HG03280 (cell line): ENCODE data around the gene EPB41.
"Not testable (repeated sequence)": the region's sequence is repeated elsewhere in the genome, so short reads cannot be mapped to it uniquely, and the experiment has no call there.

ENCODE experiments used
- ATAC-seq: cut with Tn5 transposase; IDR thresholded peaks from one replicate; pipeline ENCODE4 v1.9.1; 2021; ENCODE audit warnings: mild to moderate bottlenecking, moderate library complexity; ENCODE audit not compliant: unreplicated experiment

EPB41 gene

DNA sequence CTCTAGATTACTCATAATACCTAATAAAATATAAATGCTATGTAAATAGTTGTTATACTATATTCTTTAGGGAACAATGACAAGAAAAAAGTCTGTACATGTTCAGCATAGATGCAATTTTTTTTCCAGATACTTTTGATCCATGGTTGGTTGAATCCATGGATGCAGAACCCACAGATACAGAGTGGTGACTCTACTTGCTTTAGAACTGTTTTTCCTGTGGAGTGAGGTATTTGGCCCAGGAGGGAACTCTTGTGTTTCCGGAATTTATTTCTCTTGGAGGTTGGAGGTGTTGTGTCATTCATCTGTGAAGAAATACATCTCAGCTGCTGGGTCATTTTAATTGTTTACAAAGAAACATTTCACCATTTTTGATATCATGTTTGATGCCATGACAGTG lies 180.6 kb downstream of the EPB41 start:
- no peak for ATAC-seq

DNA sequence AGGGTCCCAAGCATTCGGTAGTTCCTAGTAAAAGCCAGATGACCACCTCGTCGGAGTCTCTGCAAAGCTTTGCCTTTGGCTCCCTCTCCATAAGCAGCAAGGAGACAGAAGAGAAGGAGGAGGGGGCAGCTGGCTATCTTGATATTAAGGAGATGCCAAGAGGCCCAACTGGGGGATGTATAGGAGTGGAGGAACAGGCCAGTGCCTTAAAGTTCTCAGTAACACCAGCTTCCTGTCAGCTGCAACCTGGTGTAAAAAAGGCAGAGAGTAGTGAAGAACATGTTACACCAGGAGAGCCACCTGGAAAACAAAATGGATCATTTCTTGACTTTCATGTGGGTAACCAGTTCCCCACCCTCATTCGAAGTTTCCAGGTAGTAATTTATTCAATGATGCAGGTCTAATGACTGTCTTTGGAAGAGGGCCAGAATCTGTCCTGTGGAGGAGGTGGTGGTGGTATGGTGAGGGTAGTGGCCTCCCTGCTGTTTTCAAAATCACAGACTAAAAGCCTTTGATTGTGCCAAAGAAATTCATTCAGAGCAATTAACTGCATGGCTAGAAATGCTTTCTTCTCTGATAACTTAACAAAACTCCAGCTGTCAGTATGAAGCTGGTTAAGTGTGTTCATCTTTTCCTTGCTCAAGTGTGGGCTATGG lies 182.0 kb downstream of the EPB41 start:
- no peak for ATAC-seq

DNA sequence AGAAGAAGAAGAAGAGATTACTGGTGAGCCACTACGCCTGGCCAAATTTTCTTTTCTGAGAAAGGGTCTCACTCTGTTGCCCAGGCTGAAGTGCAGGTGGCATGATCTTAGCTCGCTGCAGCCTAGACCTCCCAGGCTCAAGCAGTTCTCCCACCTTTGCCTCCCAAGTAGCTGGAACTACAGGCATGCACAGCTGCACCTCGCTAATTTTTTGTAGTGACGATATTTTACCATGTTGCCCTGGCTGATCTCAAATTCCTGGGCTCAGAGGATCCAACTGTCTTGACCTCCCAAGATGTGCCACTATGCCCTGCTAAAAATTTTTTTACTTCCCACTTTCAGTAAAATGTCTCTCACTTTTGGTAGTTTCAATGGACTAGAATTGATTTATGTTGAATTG lies 184.9 kb downstream of the EPB41 start:
- ATAC-seq: no peak

DNA sequence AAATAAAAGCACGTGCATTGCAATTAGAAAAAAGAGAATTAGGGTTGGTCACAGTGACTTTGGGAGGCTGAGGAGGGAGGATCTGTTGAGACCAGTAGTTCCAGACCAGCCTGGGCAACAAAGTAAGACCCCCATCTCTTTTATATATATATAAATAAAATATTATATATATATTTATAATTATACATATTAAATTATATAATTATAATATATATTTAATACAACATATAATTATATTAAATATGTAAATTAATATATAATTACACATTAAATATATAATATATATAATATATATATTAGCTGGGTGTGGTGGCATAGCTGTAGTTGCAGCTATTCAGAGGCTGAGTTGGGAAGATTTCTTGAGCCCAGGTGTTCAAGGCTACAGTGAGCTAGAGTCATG lies 186.1 kb downstream of the EPB41 start:
- no peak for ATAC-seq

DNA sequence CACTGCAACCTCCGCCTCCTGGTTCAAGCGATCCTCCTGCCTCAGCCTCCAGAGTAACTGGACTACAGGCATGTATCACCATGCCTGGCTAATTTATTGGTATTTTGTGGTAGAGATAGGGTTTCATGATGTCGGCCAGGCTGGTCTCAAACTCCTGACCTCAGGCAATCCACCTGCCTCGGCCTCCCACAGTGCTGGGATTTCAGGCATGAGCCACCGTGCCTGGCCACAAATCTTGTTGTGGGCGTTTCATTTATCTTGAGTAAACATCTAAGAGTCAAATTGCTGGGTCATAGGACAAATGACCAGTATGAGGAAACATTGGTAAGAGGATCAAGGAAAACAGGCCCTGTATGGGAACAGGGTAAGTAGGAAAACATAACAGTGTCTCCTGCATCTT lies 191.5 kb downstream of the EPB41 start:
- ATAC-seq: no peak

DNA sequence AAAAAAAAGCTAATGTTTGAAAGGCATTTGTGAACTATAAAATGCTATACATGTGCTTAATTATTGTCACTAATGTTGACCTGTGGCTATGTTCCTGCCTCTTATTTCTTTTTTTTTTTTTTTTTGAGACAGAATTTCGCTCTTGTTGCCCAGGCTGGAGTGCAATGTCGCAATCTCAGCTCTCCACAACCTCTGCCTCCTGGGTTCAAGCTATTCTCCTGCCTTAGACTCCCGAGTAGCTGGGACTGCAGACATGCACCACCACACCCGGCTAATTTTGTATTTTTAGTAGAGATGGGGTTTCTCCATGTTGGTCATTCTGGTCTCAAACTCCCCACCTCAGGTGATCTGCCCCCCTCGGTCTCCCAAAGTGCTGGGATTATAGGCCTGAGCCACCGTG lies 193.7 kb downstream of the EPB41 start:
- not testable (repeated sequence) for ATAC-seq

DNA sequence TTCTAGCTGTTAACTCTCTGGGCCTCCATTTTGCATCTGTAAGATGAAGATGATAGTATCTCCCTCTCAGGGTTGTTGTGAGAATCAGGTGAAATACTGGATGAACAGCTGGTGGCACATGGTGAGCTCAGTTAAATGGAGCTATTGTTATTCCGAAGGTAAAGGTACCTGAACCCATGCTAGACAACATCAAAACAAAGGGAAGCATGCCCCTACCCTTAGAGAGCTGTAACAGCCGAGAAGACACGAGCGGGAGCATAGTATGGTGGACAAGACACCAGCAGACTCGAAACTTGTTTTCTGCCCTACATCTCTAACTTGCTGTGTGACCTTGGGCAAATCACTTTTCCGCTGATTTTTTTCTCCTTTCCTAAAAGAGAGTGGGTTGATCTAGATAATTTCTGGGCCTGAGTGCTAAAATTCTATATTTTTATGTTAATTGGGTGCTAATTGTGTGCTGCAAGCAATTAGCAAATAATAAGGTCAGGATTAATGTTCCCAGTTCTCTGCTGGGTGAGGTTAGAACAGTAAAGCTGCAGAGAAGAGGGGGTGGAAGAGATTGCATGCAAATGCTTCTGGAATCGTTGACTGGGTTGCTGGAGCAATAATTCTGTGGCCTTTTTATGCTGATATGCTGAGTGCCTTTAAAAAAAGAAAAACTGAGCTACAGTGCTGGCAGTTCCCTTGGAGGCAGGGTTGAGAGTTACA lies 198.5 kb downstream of the EPB41 start:
- no peak for ATAC-seq

DNA sequence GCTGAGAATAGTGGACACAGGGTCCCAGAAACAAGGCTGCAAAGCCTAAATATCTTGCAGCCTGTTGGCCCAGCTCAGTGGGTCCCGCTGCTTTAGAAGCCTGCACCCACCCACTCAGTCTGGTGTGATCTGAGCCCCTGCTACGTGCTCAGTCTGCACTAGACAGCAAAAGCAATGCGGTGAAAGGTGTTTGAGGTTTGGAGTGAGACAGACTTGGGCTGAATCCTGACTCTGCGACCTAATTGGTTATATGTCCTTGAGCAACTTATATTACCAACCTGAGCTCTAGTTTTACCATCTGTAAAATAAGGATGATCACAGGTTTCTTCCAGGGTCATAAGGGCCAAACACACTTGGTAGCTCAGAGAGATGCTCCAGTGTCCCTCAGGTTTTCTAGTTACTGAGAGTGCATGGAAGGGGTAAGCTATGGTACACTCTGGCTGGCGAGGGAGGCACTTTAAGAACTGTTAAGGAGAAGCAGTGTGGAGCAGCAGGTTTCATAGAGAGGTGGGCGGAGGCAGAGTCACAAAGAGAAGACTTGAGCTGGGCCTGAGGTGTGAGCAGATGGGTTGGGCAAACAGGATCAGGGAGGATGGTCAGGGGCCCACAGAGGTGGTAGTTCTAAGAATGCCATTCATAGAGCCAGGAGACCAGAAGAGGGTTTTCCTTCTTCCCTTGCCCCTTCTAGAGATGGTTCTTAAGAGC lies 199.2 kb downstream of the EPB41 start:
- ATAC-seq: no peak

DNA sequence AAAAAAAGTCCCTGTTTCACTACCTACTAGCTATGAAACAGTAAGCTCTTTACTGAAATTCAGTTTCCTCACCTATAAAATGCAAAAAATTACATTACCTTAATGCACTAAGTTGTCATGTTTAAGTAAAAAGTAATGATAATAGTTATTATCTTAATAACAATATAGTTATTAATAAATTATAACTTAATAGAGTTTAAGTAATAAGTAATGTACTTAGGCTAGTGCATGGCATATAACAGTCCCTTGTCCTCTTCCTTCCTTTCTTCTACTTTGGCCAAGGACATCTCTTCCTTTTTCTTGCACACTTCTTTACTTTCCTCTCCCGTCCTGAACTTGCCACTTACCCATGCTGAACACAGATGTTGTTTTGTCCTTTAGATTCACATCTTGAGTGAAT lies 200.3 kb downstream of the EPB41 start:
- no peak for ATAC-seq

DNA sequence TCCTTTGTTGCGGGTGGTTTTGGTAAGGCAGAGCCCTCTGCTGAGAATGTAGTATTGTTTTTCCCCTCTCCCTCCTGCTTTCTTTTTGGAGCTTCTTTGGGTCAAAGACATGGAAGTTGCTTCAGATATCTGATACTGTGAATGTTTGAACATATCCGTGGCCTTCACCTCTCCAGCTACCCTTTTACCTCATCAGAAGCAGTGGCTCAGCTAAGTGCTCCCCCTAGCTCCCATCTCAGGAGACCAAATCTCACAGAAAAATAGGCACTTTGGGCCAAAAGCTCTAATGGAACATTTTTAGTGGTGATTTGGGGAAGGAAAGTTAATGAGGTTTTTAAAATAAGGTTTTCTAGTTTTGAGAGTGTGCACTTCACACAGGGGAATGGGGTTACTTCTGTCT lies 203.0 kb downstream of the EPB41 start:
- no peak for ATAC-seq

DNA sequence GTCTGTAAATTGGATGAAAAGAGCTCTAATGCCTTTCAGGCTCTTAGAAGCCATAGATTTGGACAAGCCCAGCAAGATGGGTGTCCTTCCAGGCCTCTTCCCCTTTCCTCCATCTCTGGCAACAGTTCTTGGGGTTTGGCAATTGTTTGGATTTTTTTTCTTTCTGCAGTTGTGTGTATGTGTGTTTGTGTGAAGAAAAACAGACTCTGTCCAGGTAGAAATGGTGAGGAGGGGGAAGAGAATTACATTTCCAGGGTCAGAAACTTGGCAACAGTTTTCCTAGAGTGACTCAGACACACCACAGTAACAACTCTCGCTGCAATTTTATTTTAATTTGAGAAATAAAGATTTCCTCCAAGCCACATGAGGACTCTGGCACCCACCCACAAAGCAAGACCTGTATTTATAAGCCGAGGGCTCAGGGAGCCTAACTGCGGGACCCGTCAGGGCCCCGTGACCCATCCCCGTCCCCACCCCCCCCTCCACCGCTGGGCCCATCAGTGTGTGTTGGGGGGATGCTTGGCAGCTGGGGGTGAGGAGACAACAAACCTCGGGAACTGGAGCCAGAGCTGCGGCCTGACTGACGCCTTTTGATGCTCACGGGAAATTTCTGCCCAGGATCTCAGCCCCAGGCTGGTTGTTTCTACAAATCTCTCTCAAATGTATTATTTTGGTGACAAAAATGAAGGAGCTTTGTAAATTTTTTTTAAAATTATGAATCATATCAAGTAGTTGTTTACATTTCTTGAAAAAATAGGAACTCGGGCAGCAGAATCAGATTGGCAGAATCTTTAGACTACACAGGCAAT lies 205.0 kb downstream of the EPB41 start:
- ATAC-seq: no peak

DNA sequence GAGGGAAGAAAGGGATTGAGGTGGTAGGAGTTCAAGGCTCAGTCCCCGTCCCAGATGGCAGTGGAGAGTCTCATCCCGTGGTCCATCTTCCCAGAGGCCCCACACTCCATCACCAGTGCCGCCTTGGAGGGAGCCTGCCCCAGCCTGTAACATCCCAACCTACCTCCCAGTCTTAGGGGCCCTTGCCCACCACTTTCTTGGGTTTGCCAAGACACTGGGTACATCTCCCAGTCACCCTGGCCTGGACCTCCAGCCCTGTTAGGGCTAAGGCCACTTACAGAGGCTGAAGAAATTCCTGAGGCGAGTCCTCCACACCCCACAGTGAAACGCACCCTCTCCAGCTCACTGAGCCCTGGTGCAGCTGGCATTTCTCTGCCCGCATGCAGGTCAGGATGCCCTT lies 206.0 kb downstream of the EPB41 start:
- no peak for ATAC-seq

DNA sequence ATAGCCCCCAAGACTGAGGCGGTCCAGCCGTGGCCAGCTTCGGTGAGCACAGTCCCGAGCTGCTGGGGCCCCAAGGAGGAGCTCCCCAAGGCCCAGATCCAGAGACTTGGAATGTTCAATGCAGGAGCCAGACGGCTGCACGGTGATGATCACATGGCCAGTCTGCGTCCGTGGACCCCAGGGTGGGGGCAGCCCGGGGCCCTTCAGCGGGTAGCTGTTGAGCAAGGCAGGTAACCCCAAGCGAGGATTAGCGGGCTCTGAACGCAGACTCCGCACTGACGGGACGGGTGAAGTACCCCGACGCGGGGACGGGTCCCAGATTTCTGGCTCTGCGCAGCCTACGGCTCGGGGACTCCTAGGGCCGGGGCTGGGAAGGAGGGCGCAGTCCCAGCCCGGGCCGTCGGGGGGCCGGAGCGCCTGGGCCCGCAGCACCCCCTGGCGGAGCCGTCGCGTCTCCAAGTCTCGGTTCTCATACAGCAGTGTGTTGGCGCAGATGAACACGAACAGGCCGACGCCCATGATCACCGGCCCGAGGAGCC lies 206.6 kb downstream of the EPB41 start:
- no peak for ATAC-seq

DNA sequence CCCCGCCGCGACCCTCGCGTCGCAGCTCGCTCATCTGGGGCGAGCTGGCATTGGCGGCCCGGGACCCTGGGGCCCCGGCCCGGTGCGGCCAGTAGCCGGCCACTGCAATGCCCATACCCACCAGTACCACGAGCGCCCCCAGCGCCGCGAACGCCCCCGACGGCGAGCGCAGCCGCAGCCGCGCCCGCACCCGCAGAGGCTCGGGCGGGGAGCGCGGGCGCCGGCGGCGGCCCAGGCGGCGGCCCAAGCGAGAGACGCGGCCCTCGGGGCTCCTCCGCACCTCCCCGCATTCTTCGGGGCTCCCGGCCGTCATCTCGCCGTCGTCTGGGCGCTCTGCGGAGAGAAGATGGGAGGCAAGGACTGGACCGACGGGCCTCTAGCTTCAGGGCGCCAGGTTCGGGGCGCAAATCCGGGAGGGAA lies 207.2 kb downstream of the EPB41 start:
- no peak for ATAC-seq

DNA sequence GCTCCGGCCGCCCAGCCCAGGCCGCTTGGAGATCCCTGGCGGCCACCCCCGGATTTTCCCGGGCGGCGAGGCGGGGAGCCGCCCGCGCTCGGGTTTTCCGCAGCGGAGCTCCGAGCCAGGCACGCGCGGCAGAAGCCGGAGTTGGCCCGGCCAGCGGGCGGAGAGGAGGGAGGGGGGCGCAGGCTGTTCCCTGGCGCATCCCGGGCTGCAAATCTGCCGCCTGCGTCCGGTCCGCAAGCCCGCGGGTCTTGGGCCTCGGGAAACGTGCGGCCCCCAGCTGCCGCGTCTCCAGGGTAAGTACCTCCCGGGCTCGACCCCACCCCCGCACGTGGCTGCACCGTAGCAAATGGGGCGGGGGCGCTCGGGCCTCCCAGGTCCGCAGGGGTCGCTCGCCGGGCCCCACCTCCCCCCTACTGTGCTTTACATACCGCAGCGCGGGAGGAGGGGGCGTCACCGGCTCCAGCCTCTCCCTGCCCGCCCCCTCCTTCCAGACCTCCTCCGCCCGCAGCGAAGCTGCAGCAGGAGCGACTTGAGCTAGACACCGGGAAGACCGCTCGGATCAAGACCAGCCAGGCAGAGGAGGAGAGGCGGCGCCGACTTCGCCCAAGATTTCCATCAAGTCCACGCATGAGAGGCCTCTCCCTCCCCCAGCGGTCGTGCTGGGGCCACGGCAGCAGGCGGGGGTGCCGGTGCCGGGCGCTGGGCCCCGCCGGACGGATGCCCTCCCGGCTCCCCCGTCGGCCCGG lies 207.7 kb downstream of the EPB41 start:
- no peak for ATAC-seq

DNA sequence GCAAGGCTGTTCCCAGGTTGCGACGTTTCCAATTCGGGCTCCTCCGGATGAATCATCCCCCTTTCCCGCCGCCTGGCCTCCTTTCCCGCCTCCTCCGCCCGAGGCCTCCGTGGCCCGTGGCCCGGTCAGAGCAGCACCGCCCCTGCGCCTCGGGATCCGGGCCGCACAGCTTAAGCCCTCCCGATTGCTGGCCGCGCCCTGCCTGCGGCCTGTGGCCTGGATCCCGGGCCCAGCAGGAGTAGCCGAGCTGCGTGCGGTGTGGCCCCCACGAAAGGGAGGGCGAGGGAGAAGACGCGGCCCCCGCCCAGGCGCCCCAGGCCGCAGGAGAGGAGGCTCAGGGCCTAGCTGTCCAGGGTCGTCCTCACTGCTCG lies 208.3 kb downstream of the EPB41 start:
- ATAC-seq: no peak

DNA sequence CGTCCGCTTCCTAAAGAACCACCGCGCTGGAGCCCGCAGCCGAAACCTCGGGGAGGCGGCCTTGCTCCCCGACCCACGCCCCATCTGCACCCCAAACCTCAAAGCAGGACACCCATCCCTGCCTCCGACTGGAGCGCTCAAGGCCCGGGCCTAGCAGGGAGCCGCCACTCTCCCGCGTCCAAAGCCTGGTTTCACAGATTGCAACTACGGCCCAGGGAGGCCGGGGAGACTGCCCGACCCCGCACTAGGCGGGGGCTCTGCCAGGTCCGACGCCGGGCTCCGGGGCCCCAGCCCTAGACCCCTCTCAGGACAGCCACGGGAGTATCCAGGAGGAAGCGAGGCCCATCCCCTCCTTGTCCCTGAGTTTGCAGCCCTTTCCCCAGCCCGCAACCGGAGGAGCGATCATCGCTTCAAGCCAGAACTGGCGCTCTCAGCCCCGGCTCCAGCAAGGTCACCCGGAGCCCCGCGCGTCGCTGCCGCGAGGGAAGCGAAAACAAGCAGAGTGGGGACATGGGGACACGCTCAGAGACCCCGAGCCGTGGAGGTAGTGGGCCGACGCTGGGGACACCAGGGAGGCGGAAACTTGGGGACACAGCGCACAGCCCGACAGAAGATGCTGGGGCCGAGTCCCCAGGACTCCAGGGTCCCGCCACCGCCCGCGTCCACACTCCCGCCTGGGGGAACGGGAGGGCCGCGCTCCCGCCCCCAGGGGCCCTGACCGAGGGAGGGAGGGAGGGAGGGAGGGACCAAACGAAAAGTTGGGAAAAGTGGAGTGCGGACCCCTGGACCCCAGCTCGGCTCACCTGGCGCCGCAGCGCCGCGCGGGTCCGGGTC lies 208.9 kb downstream of the EPB41 start:
- ATAC-seq: no peak

DNA sequence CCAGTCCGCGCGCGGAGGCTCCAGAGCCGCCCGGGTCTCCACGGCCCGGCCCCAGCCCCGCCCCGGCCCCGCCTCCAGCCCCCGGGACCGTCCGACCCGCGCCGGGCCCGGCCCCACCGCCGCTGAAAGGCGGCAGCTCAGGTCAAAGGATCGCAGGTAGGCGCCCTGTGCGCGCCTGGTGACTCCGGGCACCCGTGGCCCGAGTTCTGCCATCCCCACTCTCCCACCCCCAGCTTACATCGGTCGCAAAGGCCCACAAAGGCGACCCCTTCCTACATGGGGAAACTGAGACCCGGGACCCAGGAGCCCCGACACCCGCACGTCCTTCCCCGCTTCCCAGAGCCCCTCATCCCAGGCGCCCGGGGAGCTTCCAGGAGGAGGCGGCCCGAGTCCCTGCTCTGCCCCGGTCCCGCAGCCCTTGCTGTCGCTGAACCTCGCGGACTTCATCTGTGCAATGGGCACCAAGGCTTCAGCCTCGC lies 209.6 kb downstream of the EPB41 start, which contains the start of gene TMEM200B:
TSS of gene TMEM200B (minus strand) at position 17 of the 479 bp plus-strand sequence. CDS start 2,075 bp downstream, outside the sequence.
- no peak for ATAC-seq
